ENCODE data around the gene MGAT3. TPM values are rescaled to one million over a fixed set of nuclear protein-coding genes. Genes with fewer than 3 reads are reported as not detected.
A peak's percentile ranks its signal among the peaks of the same experiment; 100 is the strongest.

MGAT3 gene
- total and polyA plus RNA-seq, 2 of the 13 experiments (the other 11 are each of a cell fraction or from before 2014, with no cell fraction given), result 0.11 to 0.15 TPM

- POLR2A ChIA-PET, result interaction anchor here (0.8 to 3.0 kb wide), 27 partner anchors 9 to 814 kb away, joined by 3 to 118 read pairs (median 7); partner anchors contain the start of genes GTPBP1, MIEF1, RPL3 and RPS19BP1
- H3K4me3 ChIP-seq (replicated peaks in 1 of 3; ENCODE audit: insufficient read depth in 1 of 3, low read depth in 2 of 3, low read length in 3 of 3), result peak overlapping the region; percentile 79 to 100 (median 100)
- in situ Hi-C loops (cut with HindIII; ENCODE audit: extremely low pct_ligation_motif_present, low pct_unique_long_range_greater_than_20kb), result no loop called here
- BruUV-seq (replicated peaks), result no TSS peak
- H3K9me3 ChIP-seq (ENCODE audit: low read length), result no peaks in the 10 kb centered on the region
- H3K36me3 ChIP-seq (replicated peaks in 1 of 2; ENCODE audit: control insufficient read depth in 1 of 2, insufficient read depth in 2 of 2, low read length in 2 of 2), result peaks cover 23 to 43% of the 10 kb centered on the region in 2 experiments
- H3K27me3 ChIP-seq (ENCODE audit: control insufficient read depth in 1 of 2, insufficient read depth in 2 of 2, low read length in 2 of 2), result no peaks in the 10 kb centered on the region; a peak in 1 of 5 replicates
- H3K79me2 ChIP-seq (ENCODE audit: insufficient read depth, low read length), result peaks cover 41% of the 10 kb centered on the region
- peak overlapping the region; percentile 100 for H3K9ac ChIP-seq (ENCODE audit: insufficient read depth, low read depth, low read length)
- peak overlapping the region; percentile 98 for H3K4me2 ChIP-seq (ENCODE audit: low read depth, low read length)
- FAIRE-seq, result peak; percentile 85
- intact Hi-C loops (cut with micrococcal nuclease; ENCODE audit: unreplicated experiment), result loop anchor here (2.0 kb wide), 1 partner anchor 17 kb away; the partner anchor contains the start of gene MIEF1
- 0% methylated on average over 12 of the region's 47 CpGs for WGBS (ENCODE audit: low lambda C conversion rate)
- peak overlapping the region; percentile 100 for H3K27ac ChIP-seq (ENCODE audit: extremely low read length, insufficient read depth, low read length)
- peak; percentile 87 for ATAC-seq
- CTCF ChIA-PET (ENCODE audit: low intra/inter-chr PET ratio, low total read pairs), result interaction anchor here (1.7 kb wide), 1 partner anchor 23 kb away, joined by 5 read pairs; no protein-coding TSS in a partner anchor
- DNase-seq (ENCODE audit: low spot score), result peak; percentile 98
- no peak overlapping the region for H2AFZ ChIP-seq (ENCODE audit: low read length)
- H3K4me1 ChIP-seq (ENCODE audit: insufficient read depth, low read length), result peaks cover 46% of the 10 kb centered on the region
- H4K20me1 ChIP-seq (ENCODE audit: insufficient read depth, low read length), result peaks cover 41% of the 10 kb centered on the region
- TF ChIP-seq ZBTB39 (CRISPR knock-in tag; IDR thresholded peaks at IDR 0.05), result peak; percentile 13; the same call in 1 of the 2 replicates
- peak; percentile 57 for TF ChIP-seq HNRNPLL (IDR thresholded peaks at IDR 0.05; ENCODE audit: low read depth, low read length, poor library complexity, severe bottlenecking)
- TF ChIP-seq NCOA1 (CRISPR knock-in tag; IDR thresholded peaks at IDR 0.05), result no peak
- TF ChIP-seq KLF6 (CRISPR knock-in tag; IDR thresholded peaks at IDR 0.05), result 0 out of 2 replicates have a peak, but pooled peaks have one; percentile 14
- TF ChIP-seq TBX3 (IDR thresholded peaks at IDR 0.05; ENCODE audit: borderline replicate concordance), result no peak
- peak; percentile 50; the same call in 1 of the 2 replicates for TF ChIP-seq RXRA (CRISPR knock-in tag; IDR thresholded peaks at IDR 0.05)
- no peak for TF ChIP-seq FOSL1 (CRISPR knock-in tag; IDR thresholded peaks at IDR 0.05; ENCODE audit: borderline replicate concordance)
- TF ChIP-seq RBAK (CRISPR knock-in tag; IDR thresholded peaks at IDR 0.05), result no peak
- peak; percentile 23; the same call in 1 of the 2 replicates for TF ChIP-seq ZNF670 (CRISPR knock-in tag; IDR thresholded peaks at IDR 0.05; ENCODE audit: borderline replicate concordance)
- peak; percentile 80; the same call in 1 of the 2 replicates for TF ChIP-seq TMF1 (CRISPR knock-in tag; IDR thresholded peaks at IDR 0.05; ENCODE audit: low read depth)
- TF ChIP-seq ZNF20 (CRISPR knock-in tag; IDR thresholded peaks at IDR 0.05), result peak; percentile 50; the same call in 1 of the 2 replicates
- peak; percentile 55 for TF ChIP-seq ZNF18 (CRISPR knock-in tag; IDR thresholded peaks at IDR 0.05; ENCODE audit: insufficient replicate concordance)
- TF ChIP-seq ZNF687 (CRISPR knock-in tag; IDR thresholded peaks at IDR 0.05), result peak; percentile 72
- TF ChIP-seq PRMT3 (CRISPR knock-in tag; IDR thresholded peaks at IDR 0.05; ENCODE audit: borderline replicate concordance, low read depth), result no peak
- TF ChIP-seq RAD51 (IDR thresholded peaks at IDR 0.05; ENCODE audit: borderline replicate concordance), result no peak
These were observed 62.9 kb downstream of the MGAT3 start for GRCh38 chr22:39519681-39520225.
